ENCODE measurements around the gene HSD3B2.

DNA sequence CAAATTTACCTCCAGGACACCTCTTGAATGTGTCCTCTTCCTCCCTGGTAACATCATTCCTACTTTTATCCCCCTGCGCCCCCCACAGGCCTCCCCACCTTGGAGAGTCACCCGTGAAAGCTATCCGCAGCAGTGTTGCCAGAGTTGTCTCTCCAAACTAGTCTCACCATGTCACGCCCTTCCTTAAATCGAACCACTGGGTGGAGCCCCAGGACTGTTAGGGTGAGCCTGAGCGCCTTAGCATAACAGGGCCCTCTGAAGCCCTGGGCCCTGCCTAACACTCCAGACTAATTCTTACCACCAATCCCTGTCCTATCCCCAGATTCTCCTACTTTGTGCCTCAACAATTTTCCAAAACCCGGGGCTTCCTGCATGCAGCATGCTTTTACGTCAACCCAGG, 35.0 kb downstream of the HSD3B2 start:
- TF ChIP-seq, protein P1, sequence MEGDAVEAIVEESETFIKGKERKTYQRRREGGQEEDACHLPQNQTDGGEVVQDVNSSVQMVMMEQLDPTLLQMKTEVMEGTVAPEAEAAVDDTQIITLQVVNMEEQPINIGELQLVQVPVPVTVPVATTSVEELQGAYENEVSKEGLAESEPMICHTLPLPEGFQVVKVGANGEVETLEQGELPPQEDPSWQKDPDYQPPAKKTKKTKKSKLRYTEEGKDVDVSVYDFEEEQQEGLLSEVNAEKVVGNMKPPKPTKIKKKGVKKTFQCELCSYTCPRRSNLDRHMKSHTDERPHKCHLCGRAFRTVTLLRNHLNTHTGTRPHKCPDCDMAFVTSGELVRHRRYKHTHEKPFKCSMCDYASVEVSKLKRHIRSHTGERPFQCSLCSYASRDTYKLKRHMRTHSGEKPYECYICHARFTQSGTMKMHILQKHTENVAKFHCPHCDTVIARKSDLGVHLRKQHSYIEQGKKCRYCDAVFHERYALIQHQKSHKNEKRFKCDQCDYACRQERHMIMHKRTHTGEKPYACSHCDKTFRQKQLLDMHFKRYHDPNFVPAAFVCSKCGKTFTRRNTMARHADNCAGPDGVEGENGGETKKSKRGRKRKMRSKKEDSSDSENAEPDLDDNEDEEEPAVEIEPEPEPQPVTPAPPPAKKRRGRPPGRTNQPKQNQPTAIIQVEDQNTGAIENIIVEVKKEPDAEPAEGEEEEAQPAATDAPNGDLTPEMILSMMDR (IDR thresholded peaks at IDR 0.05) = no peak
- no peak for TF ChIP-seq POLR2A (IDR thresholded peaks at IDR 0.05)
